Pancreas (tissue), 10 donors: ENCODE results near the gene GPRC5A. TPM values are rescaled to one million over a fixed set of nuclear protein-coding genes. Genes with fewer than 3 reads are reported as not detected.

ENCODE experiments used
- ATAC-seq, 4 donors: fragments of 200-7000 bp; cut with Tn5 transposase; one replicate each; pipeline versions ENCODE4 v1.8.0 to v1.9.1; 2020; ENCODE audit warnings: mild to moderate bottlenecking in 4 of 4, moderate library complexity in 4 of 4
- DNase-seq, 6 donors: peaks; one replicate each; pipeline ENCODE4 v3.0.0-alpha.2; 2020
- FAIRE-seq: peaks from 2 replicates; lab custom pipeline; 2012; peaks lifted over from hg19 to GRCh38; lab: Jason Lieb, UNC
- H3K27ac ChIP-seq, 4 donors: fragments of 200-600 bp; sonication (generic); 1 replicate in 3 of 4; 2 replicates in 1 of 4; pipeline versions ENCODE4 v1.5.0 to v1.8.0; 2020
- H3K27me3 ChIP-seq, 4 donors: fragments of 200-600 bp; one replicate each; pipeline ENCODE4 v1.8.0; 2021
- H3K36me3 ChIP-seq, 3 donors: fragments of 200-600 bp; sonication (generic) in 1 of 3; one replicate each; pipeline versions ENCODE4 v1.5.0 to v1.8.0; 2020 to 2021
- H3K4me1 ChIP-seq, 3 donors: fragments of 200-600 bp; one replicate each; pipeline ENCODE4 v1.8.0; 2021
- H3K4me3 ChIP-seq, 4 donors: fragments of 200-600 bp; sonication (generic) in 2 of 4; one replicate each; pipeline versions ENCODE4 v1.5.0 to v1.8.0; 2020 to 2021
- H3K9me3 ChIP-seq, 4 donors: fragments of 200-600 bp; one replicate each; pipeline ENCODE4 v1.8.0; 2021
- CTCF ChIP-seq, 4 donors: fragments of 200-600 bp; sonication (generic) in 3 of 4; IDR thresholded peaks; one replicate each; pipeline versions ENCODE4 v1.5.0 to v1.8.0; 2021; ENCODE audit warnings: antibody characterized with exemption in 4 of 4
- WGBS, 2 donors: extraction: QIAGEN DNeasy Blood & Tissue Kit; methylation state at CpG; one replicate each; pipeline ENCODE4 v1.1.7; 2013; 5-methylcytosine and 5-hydroxymethylcytosine counted together
- intact Hi-C, 3 donors: fragments of 100-400 bp; cut with DNase I; formaldehyde crosslinking; loops; one replicate each; pipeline versions ENCODE4 v1.11.1 to v1.14.2; 2022
- polyA plus RNA-seq, 2 donors: library from polyadenylated mRNA; stranded (reverse); fragments of 200-250 nt; gene quantifications; one replicate each; pipeline ENCODE4 v1.2.3, GENCODE V29; 2013
- total RNA-seq, 6 donors: library from RNA; stranded (reverse); fragmentation: NEBNext Ultra II Directional in 4 of 6; extraction: Animal tissue kit (Norgen Biotek cat#: 25700) in 4 of 6; gene quantifications; one replicate each; pipeline versions ENCODE4 v1.2.1 to v1.2.4, GENCODE V29; 2021 to 2023
- donor health status: healthy with polysubstance abuse.
- donor health status: DM: no; HTN: no; CAD: no; lungs with moderate emphysema.
- donor health status: DM: no; HTN: no; CAD: no.
- donor health status: control.
- donor health status: control.
- donor health status: Bipolar disorder and iron deficiency.
- donor health status: DM: yes; HTN: yes; CAD: no.
- donor health status: DM: no; HTN: no; CAD: no.
- donor health status: DM: no; HTN: no; CAD: no.
- donor health status: DM: yes; HTN: yes; CAD: no.

GPRC5A gene
- total and polyA plus RNA-seq, 8 donors = 0.96 to 11.0 (median 2.5) TPM

- FAIRE-seq = peak; percentile 17
- no peak for TF ChIP-seq CTCF (IDR thresholded peaks at IDR 0.05)
- no peak overlapping the region for H3K27ac ChIP-seq
- ATAC-seq = no peak
- H3K4me3 ChIP-seq = no peak overlapping the region
- intact Hi-C loops = no loop called here
- no peaks in the 10 kb centered on the region for H3K9me3 ChIP-seq
- no peaks in the 10 kb centered on the region for H3K36me3 ChIP-seq
- no peak for DNase-seq
- no peaks in the 10 kb centered on the region for H3K4me1 ChIP-seq
- no peaks in the 10 kb centered on the region for H3K27me3 ChIP-seq
These were observed 54.2 kb downstream of the GPRC5A start for GRCh38 chr12:12945591-12945990.

- 63 to 65% methylated on average over 7 of the region's 7 CpGs for WGBS, 2 donors
- FAIRE-seq (no peak), DNase-seq (no peak), ATAC-seq (peak in 1 of 4 donors; percentile 64)
- no peak overlapping the region for H3K4me3 ChIP-seq
- H3K27me3 ChIP-seq = no peaks in the 10 kb centered on the region
- no peaks in the 10 kb centered on the region for H3K36me3 ChIP-seq
- TF ChIP-seq CTCF (IDR thresholded peaks at IDR 0.05) = no peak
- intact Hi-C loops = no loop called here
- H3K4me1 ChIP-seq = no peaks in the 10 kb centered on the region
- H3K9me3 ChIP-seq = no peaks in the 10 kb centered on the region
- no peak overlapping the region for H3K27ac ChIP-seq
These were observed 55.5 kb downstream of the GPRC5A start for GRCh38 chr12:12946686-12947355.

- no peak for ATAC-seq
- DNase-seq = no peak
- no peak for FAIRE-seq
- intact Hi-C loops = no loop called here
- no peaks in the 10 kb centered on the region for H3K9me3 ChIP-seq
- H3K27ac ChIP-seq = no peak overlapping the region
- H3K4me1 ChIP-seq = no peaks in the 10 kb centered on the region
- WGBS, 2 donors = 85 to 87% methylated on average over 4 of the region's 4 CpGs
- no peak for TF ChIP-seq CTCF (IDR thresholded peaks at IDR 0.05)
- H3K36me3 ChIP-seq = no peaks in the 10 kb centered on the region
- no peak overlapping the region for H3K4me3 ChIP-seq
- H3K27me3 ChIP-seq = no peaks in the 10 kb centered on the region
These were observed 56.5 kb downstream of the GPRC5A start for GRCh38 chr12:12947902-12948301.

GRCh38 chr12:12951504-12951903, 60.1 kb downstream of the GPRC5A start:
- H3K9me3 ChIP-seq = no peaks in the 10 kb centered on the region
- no peak for FAIRE-seq
- 95 to 96% methylated on average over 1 of the region's 1 CpG for WGBS, 2 donors

More at GRCh38 chr12:12951504-12951903, 60.1 kb downstream of the GPRC5A start:
- no peaks in the 10 kb centered on the region for H3K4me1 ChIP-seq
- ATAC-seq (no peak), DNase-seq (no peak)
- intact Hi-C loops = no loop called here
- no peak overlapping the region for H3K27ac ChIP-seq
- H3K36me3 ChIP-seq = no peaks in the 10 kb centered on the region
- H3K4me3 ChIP-seq = no peak overlapping the region
- TF ChIP-seq CTCF (IDR thresholded peaks at IDR 0.05) = no peak
- no peaks in the 10 kb centered on the region for H3K27me3 ChIP-seq
